ENCODE results near the gene COP1. TPM values are rescaled to one million over a fixed set of nuclear protein-coding genes. Genes with fewer than 3 reads are reported as not detected.
"Not testable (repeated sequence)": the region's sequence is repeated elsewhere in the genome, so short reads cannot be mapped to it uniquely, and the experiment has no call there.

Gene COP1
- total RNA-seq, 5 donors from 2014 or later (not counting 1 experiment from before 2014, with no cell fraction given) = 38.7 to 49.0 (median 42.4) TPM

DNA sequence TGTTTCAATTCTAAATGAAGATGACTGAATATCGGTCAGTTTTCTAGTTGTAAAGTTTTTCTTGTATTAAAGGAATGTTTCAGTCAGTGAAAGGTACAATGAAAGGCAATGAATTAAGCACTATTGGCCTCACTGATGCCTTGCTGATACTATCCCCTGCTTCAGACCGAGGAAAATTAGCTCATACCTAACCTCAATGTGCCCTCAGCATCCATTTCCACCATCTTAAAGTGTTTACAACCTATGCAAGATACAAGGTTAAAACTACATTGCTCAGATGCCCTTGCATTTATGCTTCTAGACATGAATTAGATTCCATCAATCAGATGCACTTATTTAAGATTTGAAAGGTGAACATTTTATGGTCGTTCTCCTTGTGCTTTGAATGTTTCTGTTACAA lies 184.5 kb downstream of the COP1 start:
- WGBS (ENCODE audit: insufficient coverage) = 100% methylated on average over 1 of the region's 3 CpGs
- H3K4me1 ChIP-seq (ENCODE audit: control insufficient read depth in 1 of 2, extremely low read depth in 1 of 2, insufficient read depth in 2 of 2, low read length in 2 of 2) = no peaks in the 10 kb centered on the region
- Mint-ChIP-seq H3K27ac (no peak overlapping the region), H3K9me3 (no peaks in the 10 kb centered on the region), H3K4me1 (peaks cover 2 to 11% (median 4%) of the 10 kb centered on the region in 3 donors), H3K4me3 (no peak overlapping the region), H3K27me3 (no peaks in the 10 kb centered on the region), H3K36me3 (peaks cover 42% of the 10 kb centered on the region)
- CTCF ChIA-PET = no interaction called here
- no peaks in the 10 kb centered on the region for H3K27me3 ChIP-seq (replicated peaks in 1 of 2; ENCODE audit: control insufficient read depth in 2 of 2, extremely low read depth in 1 of 2, insufficient read depth in 2 of 2, low read length in 1 of 2)
- no peaks in the 10 kb centered on the region for H3K9me3 ChIP-seq
- POLR2A ChIA-PET = no interaction called here
- no peak for ATAC-seq (replicated peaks in 1 of 4)
- H3K4me3 ChIP-seq (ENCODE audit: control insufficient read depth in 1 of 2, extremely low read depth in 1 of 2, low read length in 1 of 2) = no peak overlapping the region
- no peak for DNase-seq
- H3K36me3 ChIP-seq (ENCODE audit: control insufficient read depth in 2 of 2, extremely low read depth in 1 of 2, insufficient read depth in 1 of 2, low read length in 1 of 2) = peaks cover 5 to 20% of the 10 kb centered on the region in 2 donors
- H3K27ac ChIP-seq (ENCODE audit: low read length) = no peak overlapping the region

DNA sequence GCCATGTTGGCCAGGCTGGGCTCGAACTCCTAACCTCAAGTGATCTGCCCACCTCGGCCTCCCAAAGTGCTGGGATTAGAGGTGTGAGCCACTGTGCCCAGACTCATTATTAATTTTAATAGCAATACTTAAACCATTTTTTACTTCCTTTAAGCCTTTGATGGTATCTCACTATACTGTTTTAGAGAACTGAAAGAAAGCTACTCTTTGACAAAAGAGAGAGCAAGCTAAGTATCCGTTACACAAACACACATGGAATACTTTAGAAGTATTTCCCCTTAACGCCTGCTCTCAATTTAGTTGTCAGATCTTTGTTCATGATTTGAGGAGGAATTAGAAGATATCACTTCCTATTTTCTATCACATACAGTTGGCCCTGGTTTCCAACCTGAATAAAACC lies 189.4 kb downstream of the COP1 start:
- H3K36me3 Mint-ChIP-seq = peaks cover 54% of the 10 kb centered on the region
- DNase-seq (no peak), ATAC-seq (replicated peaks in 1 of 4) (no peak)
- H3K27ac ChIP-seq (ENCODE audit: low read length) = no peak overlapping the region
- WGBS (ENCODE audit: insufficient coverage) = no CpG with 5 or more reads among the region's 4 CpGs
- no peak overlapping the region for H3K27ac Mint-ChIP-seq
- ChIA-PET POLR2A (no interaction called here), CTCF (no interaction called here)
- H3K27me3 Mint-ChIP-seq = no peaks in the 10 kb centered on the region
- H3K4me3 Mint-ChIP-seq = no peak overlapping the region
- no peak overlapping the region for H3K4me3 ChIP-seq (ENCODE audit: control insufficient read depth in 1 of 2, extremely low read depth in 1 of 2, low read length in 1 of 2)
- H3K36me3 ChIP-seq (ENCODE audit: control insufficient read depth in 2 of 2, extremely low read depth in 1 of 2, insufficient read depth in 1 of 2, low read length in 1 of 2) = peaks cover 5 to 19% of the 10 kb centered on the region in 2 donors
- peaks cover 0 to 16% (median 4%) of the 10 kb centered on the region in 3 donors for H3K4me1 Mint-ChIP-seq
- no peaks in the 10 kb centered on the region for H3K4me1 ChIP-seq (ENCODE audit: control insufficient read depth in 1 of 2, extremely low read depth in 1 of 2, insufficient read depth in 2 of 2, low read length in 2 of 2)
- H3K9me3 Mint-ChIP-seq = no peaks in the 10 kb centered on the region
- no peaks in the 10 kb centered on the region for H3K9me3 ChIP-seq
- H3K27me3 ChIP-seq (replicated peaks in 1 of 2; ENCODE audit: control insufficient read depth in 2 of 2, extremely low read depth in 1 of 2, insufficient read depth in 2 of 2, low read length in 1 of 2) = no peaks in the 10 kb centered on the region

DNA sequence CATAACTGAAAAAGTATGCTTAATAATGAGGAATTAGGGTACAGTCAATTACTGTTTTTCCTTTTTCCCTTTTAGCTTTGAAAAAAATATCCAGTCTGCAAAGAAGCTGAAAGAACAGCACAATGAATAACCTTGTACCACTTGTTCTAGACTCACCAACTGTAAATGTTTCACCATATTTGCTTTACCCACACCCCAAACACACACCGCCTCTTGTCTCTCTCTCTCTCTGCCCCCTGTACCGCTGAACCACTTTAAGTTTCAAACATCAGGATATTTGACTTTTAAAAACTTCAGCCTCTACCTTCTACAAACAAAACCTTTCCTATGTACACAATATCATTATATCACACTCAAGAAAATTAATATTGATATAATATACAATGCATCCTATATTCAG lies 197.1 kb downstream of the COP1 start:
- Histone ChIP-seq H3K9me3 (no peaks in the 10 kb centered on the region), H3K4me3 (ENCODE audit: control insufficient read depth in 1 of 2, extremely low read depth in 1 of 2, low read length in 1 of 2) (no peak overlapping the region), H3K27ac (ENCODE audit: low read length) (no peak overlapping the region), H3K27me3 (replicated peaks in 1 of 2; ENCODE audit: control insufficient read depth in 2 of 2, extremely low read depth in 1 of 2, insufficient read depth in 2 of 2, low read length in 1 of 2) (no peaks in the 10 kb centered on the region), H3K4me1 (ENCODE audit: control insufficient read depth in 1 of 2, extremely low read depth in 1 of 2, insufficient read depth in 2 of 2, low read length in 2 of 2) (no peaks in the 10 kb centered on the region), H3K36me3 (ENCODE audit: control insufficient read depth in 2 of 2, extremely low read depth in 1 of 2, insufficient read depth in 1 of 2, low read length in 1 of 2) (peaks cover 4 to 5% of the 10 kb centered on the region in 2 donors)
- H3K4me3 Mint-ChIP-seq = no peak overlapping the region
- WGBS (ENCODE audit: insufficient coverage) = 100% methylated on average over 1 of the region's 2 CpGs
- H3K27ac Mint-ChIP-seq = no peak overlapping the region
- POLR2A ChIA-PET = no interaction called here
- ATAC-seq (replicated peaks in 1 of 4) = no peak
- H3K4me1 Mint-ChIP-seq = no peaks in the 10 kb centered on the region
- no peaks in the 10 kb centered on the region for H3K27me3 Mint-ChIP-seq
- CTCF ChIA-PET = interaction anchor here in 1 of 2 donors (0.6 kb wide), 1 partner anchor 35 kb away, joined by 6 read pairs; no protein-coding TSS in a partner anchor
- H3K36me3 Mint-ChIP-seq = peaks cover 37% of the 10 kb centered on the region
- H3K9me3 Mint-ChIP-seq = no peaks in the 10 kb centered on the region
- no peak for DNase-seq

DNA sequence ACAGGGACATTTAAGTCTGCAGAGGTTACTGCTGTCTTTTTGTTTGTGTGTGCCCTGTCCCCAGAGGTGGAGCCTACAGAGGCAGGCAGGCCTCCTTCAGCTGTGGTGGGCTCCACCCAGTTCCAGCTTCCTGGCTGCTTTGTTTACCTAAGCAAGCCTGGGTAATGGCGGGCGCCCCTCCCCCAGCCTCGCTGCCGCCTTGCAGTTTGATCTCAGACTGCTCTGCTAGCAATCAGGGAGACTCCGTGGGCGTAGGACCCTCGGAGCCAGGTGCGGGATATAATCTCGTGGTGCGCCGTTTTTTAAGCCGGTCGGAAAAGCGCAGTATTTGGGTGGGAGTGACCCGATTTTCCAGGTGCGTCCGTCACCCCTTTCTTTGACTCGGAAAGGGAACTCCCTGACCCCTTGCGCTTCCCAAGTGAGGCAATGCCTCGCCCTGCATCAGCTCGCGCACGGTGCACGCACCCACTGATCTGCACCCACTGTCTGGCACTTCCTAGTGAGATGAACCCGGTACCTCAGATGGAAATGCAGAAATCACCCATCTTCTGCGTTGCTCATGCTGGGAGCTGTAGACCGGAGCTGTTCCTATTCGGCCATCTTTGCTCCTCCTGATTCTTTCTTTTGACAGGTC lies 199.2 kb downstream of the COP1 start:
- H3K9me3 Mint-ChIP-seq; DNase-seq; POLR2A ChIA-PET; H3K27me3 ChIP-seq (replicated peaks in 1 of 2; ENCODE audit: control insufficient read depth in 2 of 2, extremely low read depth in 1 of 2, insufficient read depth in 2 of 2, low read length in 1 of 2); H3K27me3 Mint-ChIP-seq; H3K4me3 Mint-ChIP-seq; ATAC-seq (replicated peaks in 1 of 4); H3K9me3 ChIP-seq; H3K36me3 ChIP-seq (ENCODE audit: control insufficient read depth in 2 of 2, extremely low read depth in 1 of 2, insufficient read depth in 1 of 2, low read length in 1 of 2); H3K4me1 Mint-ChIP-seq; H3K27ac Mint-ChIP-seq; CTCF ChIA-PET; H3K27ac ChIP-seq (ENCODE audit: low read length); H3K4me1 ChIP-seq (ENCODE audit: control insufficient read depth in 1 of 2, extremely low read depth in 1 of 2, insufficient read depth in 2 of 2, low read length in 2 of 2); H3K4me3 ChIP-seq (ENCODE audit: control insufficient read depth in 1 of 2, extremely low read depth in 1 of 2, low read length in 1 of 2): not testable (repeated sequence)
- 99% methylated on average over 11 of the region's 28 CpGs for WGBS (ENCODE audit: insufficient coverage)
- peaks cover 29% of the 10 kb centered on the region for H3K36me3 Mint-ChIP-seq

DNA sequence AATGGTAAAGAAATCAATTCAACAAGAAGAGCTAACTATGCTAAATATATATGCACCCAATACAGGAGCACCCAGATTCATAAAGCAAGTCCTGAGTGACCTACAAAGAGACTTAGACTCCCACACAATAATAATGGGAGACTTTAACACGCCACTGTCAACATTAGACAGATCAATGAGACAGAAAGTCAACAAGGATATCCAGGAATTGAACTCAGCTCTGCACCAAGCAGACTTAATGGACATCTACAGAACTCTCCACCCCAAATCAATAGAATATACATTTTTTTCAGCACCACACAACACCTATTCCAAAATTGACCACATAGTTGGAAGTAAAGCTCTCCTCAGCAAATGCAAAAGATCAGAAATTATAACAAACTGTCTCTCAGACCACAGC lies 212.4 kb downstream of the COP1 start:
- H3K36me3 ChIP-seq (ENCODE audit: control insufficient read depth in 2 of 2, extremely low read depth in 1 of 2, insufficient read depth in 1 of 2, low read length in 1 of 2); H3K4me3 Mint-ChIP-seq; H3K9me3 ChIP-seq; DNase-seq; H3K27me3 Mint-ChIP-seq; H3K4me1 ChIP-seq (ENCODE audit: control insufficient read depth in 1 of 2, extremely low read depth in 1 of 2, insufficient read depth in 2 of 2, low read length in 2 of 2); CTCF ChIA-PET; ATAC-seq (replicated peaks in 1 of 4); H3K27ac Mint-ChIP-seq; H3K27me3 ChIP-seq (replicated peaks in 1 of 2; ENCODE audit: control insufficient read depth in 2 of 2, extremely low read depth in 1 of 2, insufficient read depth in 2 of 2, low read length in 1 of 2); H3K9me3 Mint-ChIP-seq; H3K27ac ChIP-seq (ENCODE audit: low read length); POLR2A ChIA-PET; H3K4me3 ChIP-seq (ENCODE audit: control insufficient read depth in 1 of 2, extremely low read depth in 1 of 2, low read length in 1 of 2): not testable (repeated sequence)
- no CpG with 5 or more reads among the region's 1 CpG for WGBS (ENCODE audit: insufficient coverage)
- peaks cover 10 to 13% (median 11%) of the 10 kb centered on the region in 3 donors for H3K4me1 Mint-ChIP-seq
- H3K36me3 Mint-ChIP-seq = peaks cover 40% of the 10 kb centered on the region

DNA sequence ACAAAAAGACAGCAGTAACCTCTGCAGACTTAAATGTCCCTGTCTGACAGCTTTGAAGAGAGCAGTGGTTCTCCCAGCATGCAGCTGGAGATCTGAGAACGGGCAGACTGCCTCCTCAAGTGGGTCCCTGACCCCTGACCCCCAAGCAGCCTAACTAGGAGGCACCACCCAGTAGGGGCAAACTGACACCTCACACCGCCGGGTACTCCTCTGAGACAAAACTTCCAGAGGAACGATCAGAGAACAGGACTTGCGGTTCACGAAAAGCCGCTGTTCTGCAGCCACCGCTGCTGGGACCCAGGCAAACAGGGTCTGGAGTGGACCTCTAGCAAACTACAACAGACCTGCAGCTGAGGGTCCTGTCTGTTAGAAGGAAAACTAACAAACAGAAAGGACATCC lies 214.3 kb downstream of the COP1 start:
- H3K36me3 ChIP-seq (ENCODE audit: control insufficient read depth in 2 of 2, extremely low read depth in 1 of 2, insufficient read depth in 1 of 2, low read length in 1 of 2); H3K4me3 Mint-ChIP-seq; H3K27me3 ChIP-seq (replicated peaks in 1 of 2; ENCODE audit: control insufficient read depth in 2 of 2, extremely low read depth in 1 of 2, insufficient read depth in 2 of 2, low read length in 1 of 2); H3K27ac Mint-ChIP-seq; DNase-seq; H3K9me3 ChIP-seq; H3K27me3 Mint-ChIP-seq; H3K4me3 ChIP-seq (ENCODE audit: control insufficient read depth in 1 of 2, extremely low read depth in 1 of 2, low read length in 1 of 2); H3K27ac ChIP-seq (ENCODE audit: low read length); H3K4me1 ChIP-seq (ENCODE audit: control insufficient read depth in 1 of 2, extremely low read depth in 1 of 2, insufficient read depth in 2 of 2, low read length in 2 of 2); ATAC-seq (replicated peaks in 1 of 4); CTCF ChIA-PET; H3K9me3 Mint-ChIP-seq; POLR2A ChIA-PET: not testable (repeated sequence)
- peaks cover 48% of the 10 kb centered on the region for H3K36me3 Mint-ChIP-seq
- peaks cover 10 to 13% (median 11%) of the 10 kb centered on the region in 3 donors for H3K4me1 Mint-ChIP-seq
- 100% methylated on average over 7 of the region's 8 CpGs for WGBS (ENCODE audit: insufficient coverage)

DNA sequence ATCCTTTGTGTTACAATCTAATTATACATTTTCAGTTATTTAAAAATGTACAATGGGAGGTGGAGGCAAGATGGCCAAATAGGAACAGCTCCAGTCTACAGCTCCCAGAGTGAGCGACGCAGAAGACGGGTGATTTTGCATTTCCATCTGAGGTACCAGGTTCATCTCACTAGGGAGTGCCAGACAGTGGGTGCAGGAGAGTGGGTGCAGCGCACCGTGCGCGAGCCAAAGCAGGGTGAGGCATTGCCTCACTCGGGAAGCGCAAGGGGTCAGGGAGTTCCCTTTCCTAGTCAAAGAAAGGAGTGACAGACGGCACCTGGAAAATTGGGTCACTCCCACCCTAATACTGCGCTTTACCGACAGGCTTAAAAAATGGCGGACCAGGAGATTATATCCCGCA lies 214.9 kb downstream of the COP1 start:
- H3K9me3 ChIP-seq; H3K4me3 ChIP-seq (ENCODE audit: control insufficient read depth in 1 of 2, extremely low read depth in 1 of 2, low read length in 1 of 2); H3K27me3 ChIP-seq (replicated peaks in 1 of 2; ENCODE audit: control insufficient read depth in 2 of 2, extremely low read depth in 1 of 2, insufficient read depth in 2 of 2, low read length in 1 of 2); CTCF ChIA-PET; H3K27me3 Mint-ChIP-seq; ATAC-seq (replicated peaks in 1 of 4); DNase-seq; H3K4me1 ChIP-seq (ENCODE audit: control insufficient read depth in 1 of 2, extremely low read depth in 1 of 2, insufficient read depth in 2 of 2, low read length in 2 of 2); H3K27ac ChIP-seq (ENCODE audit: low read length); H3K27ac Mint-ChIP-seq; POLR2A ChIA-PET; H3K4me3 Mint-ChIP-seq; H3K9me3 Mint-ChIP-seq: not testable (repeated sequence)
- H3K36me3 ChIP-seq (ENCODE audit: control insufficient read depth in 2 of 2, extremely low read depth in 1 of 2, insufficient read depth in 1 of 2, low read length in 1 of 2) = peaks cover 0 to 12% of the 10 kb centered on the region in 2 donors
- 98% methylated on average over 5 of the region's 14 CpGs for WGBS (ENCODE audit: insufficient coverage)
- Mint-ChIP-seq H3K4me1 (peaks cover 10 to 13% (median 11%) of the 10 kb centered on the region in 3 donors), H3K36me3 (peaks cover 45% of the 10 kb centered on the region)
